Mesendoderm (in vitro differentiated cells): Measurements from ENCODE around the gene RNF141.

Experiments
- DNase-seq: peaks from one replicate; pipeline ENCODE4 v3.0.0; 2013
- H2AK5ac ChIP-seq: 2 replicates; pipeline ENCODE4 v1.6.1; 2013; ENCODE audit warnings: low read length, inconsistent platforms
- H2BK120ac ChIP-seq: 2 replicates; pipeline ENCODE4 v1.6.1; 2013; ENCODE audit warnings: low read depth, mild to moderate bottlenecking, low read length, moderate library complexity, mixed read lengths
- H2BK15ac ChIP-seq: replicated peaks from 2 replicates; pipeline ENCODE4 v1.6.1; 2013; ENCODE audit warnings: low read depth, mild to moderate bottlenecking, moderate library complexity
- H2BK5ac ChIP-seq: 2 replicates; pipeline ENCODE4 v1.6.1; 2013; ENCODE audit warnings: low read length, inconsistent platforms
- H3K18ac ChIP-seq: 2 replicates; pipeline ENCODE4 v1.6.1; 2013; ENCODE audit warnings: mild to moderate bottlenecking, low read length, mixed read lengths
- H3K23ac ChIP-seq: one replicate; pipeline ENCODE4 v1.6.1; 2013; ENCODE audit warnings: low read length
- H3K27ac ChIP-seq: 2 replicates; pipeline ENCODE4 v1.5.1; 2013; ENCODE audit warnings: low read depth, mild to moderate bottlenecking, inconsistent platforms, low read length, moderate library complexity
- H3K27me3 ChIP-seq: 2 replicates; pipeline ENCODE4 v1.6.1; 2013; ENCODE audit warnings: low read length, control low read depth, mild to moderate bottlenecking, inconsistent platforms; ENCODE audit not compliant: insufficient read depth, poor library complexity
- H3K36me3 ChIP-seq: 2 replicates; pipeline ENCODE4 v1.6.1; 2013; ENCODE audit warnings: low read length, inconsistent platforms; ENCODE audit not compliant: control insufficient read depth, insufficient read depth
- H3K4ac ChIP-seq: one replicate; pipeline ENCODE4 v1.6.1; 2013; ENCODE audit warnings: low read depth, mild to moderate bottlenecking, low read length, moderate library complexity
- H3K4me1 ChIP-seq: 2 replicates; pipeline ENCODE4 v1.6.1; 2013; ENCODE audit warnings: low read depth, low read length, inconsistent platforms; ENCODE audit not compliant: control insufficient read depth
- H3K4me2 ChIP-seq: 2 replicates; pipeline ENCODE4 v1.6.1; 2013; ENCODE audit warnings: low read length
- H3K4me3 ChIP-seq: 2 replicates; pipeline ENCODE4 v1.5.1; 2013; ENCODE audit warnings: mild to moderate bottlenecking, low read length
- H3K56ac ChIP-seq: one replicate; pipeline ENCODE4 v1.6.1; 2013; ENCODE audit warnings: low read length
- H3K79me1 ChIP-seq: 2 replicates; pipeline ENCODE4 v1.6.1; 2013; ENCODE audit warnings: low read length, inconsistent platforms
- H3K79me2 ChIP-seq: 2 replicates; pipeline ENCODE4 v1.6.1; 2013; ENCODE audit warnings: mild to moderate bottlenecking, low read length; ENCODE audit not compliant: control insufficient read depth, insufficient read depth
- H3K9ac ChIP-seq: 2 replicates; pipeline ENCODE4 v1.6.1; 2013; ENCODE audit warnings: low read length, inconsistent platforms
- H4K5ac ChIP-seq: one replicate; pipeline ENCODE4 v1.6.1; 2013; ENCODE audit warnings: low read length
- H4K8ac ChIP-seq: one replicate; pipeline ENCODE4 v1.6.1; 2013; ENCODE audit warnings: low read depth, mild to moderate bottlenecking, control low read depth, low read length, moderate library complexity
- WGBS: extraction: QIAGEN DNeasy Blood & Tissue Kit; methylation state at CpG from one replicate; pipeline ENCODE4 v1.1.7; 2013; ENCODE audit warnings: low lambda C conversion rate, missing lambda C conversion rate; ENCODE audit not compliant: insufficient coverage; ENCODE audit errors: extremely low coverage; 5-methylcytosine and 5-hydroxymethylcytosine counted together

RNF141 gene

DNA sequence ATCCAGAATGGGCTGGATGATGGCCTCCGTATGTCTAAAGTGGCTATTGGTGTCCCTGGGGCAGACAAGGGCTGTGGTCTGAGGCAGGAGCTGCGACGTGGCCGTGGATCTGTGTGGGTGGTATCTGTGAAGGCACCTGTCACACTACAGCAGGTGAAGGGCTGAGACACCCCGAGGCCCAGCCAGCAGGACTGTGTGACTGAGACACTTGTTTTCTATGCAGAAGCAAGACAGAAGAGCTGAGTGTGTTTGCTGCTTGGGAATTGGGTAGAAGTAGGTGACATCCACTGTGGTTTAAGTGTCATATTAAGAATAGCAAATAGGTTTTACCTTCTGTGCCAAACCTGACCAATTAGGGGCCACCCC, 51.0 kb downstream of the RNF141 start:
- H4K8ac ChIP-seq, result no peak overlapping the region
- H3K27me3 ChIP-seq, result no peaks in the 10 kb centered on the region
- no peak overlapping the region for H3K18ac ChIP-seq
- H3K4me3 ChIP-seq, result no peak overlapping the region
- no peak overlapping the region for H2BK5ac ChIP-seq
- no peak for DNase-seq
- H2BK120ac ChIP-seq, result no peak overlapping the region
- H3K36me3 ChIP-seq, result no peaks in the 10 kb centered on the region
- H3K79me2 ChIP-seq, result no peaks in the 10 kb centered on the region
- no peak overlapping the region for H3K23ac ChIP-seq
- no peaks in the 10 kb centered on the region for H3K79me1 ChIP-seq
- H3K56ac ChIP-seq, result no peak overlapping the region
- H3K4me2 ChIP-seq, result no peak overlapping the region
- H2BK15ac ChIP-seq, result no peak overlapping the region
- H3K27ac ChIP-seq, result no peak overlapping the region
- H4K5ac ChIP-seq, result no peak overlapping the region
- H2AK5ac ChIP-seq, result no peak overlapping the region
- no peaks in the 10 kb centered on the region for H3K4me1 ChIP-seq
- WGBS, result no CpG with 5 or more reads among the region's 5 CpGs
- H3K9ac ChIP-seq, result no peak overlapping the region
- no peak overlapping the region for H3K4ac ChIP-seq

GRCh38 chr11:10488934-10489691, 51.9 kb downstream of the RNF141 start:
- no peak overlapping the region for H2BK15ac ChIP-seq
- no peaks in the 10 kb centered on the region for H3K36me3 ChIP-seq
- H2AK5ac ChIP-seq, result no peak overlapping the region
- no peak overlapping the region for H3K56ac ChIP-seq
- H3K4me3 ChIP-seq, result no peak overlapping the region
- H3K4ac ChIP-seq, result no peak overlapping the region
- H3K9ac ChIP-seq, result no peak overlapping the region
- no peaks in the 10 kb centered on the region for H3K79me2 ChIP-seq
- no peak for DNase-seq
- no peak overlapping the region for H3K4me2 ChIP-seq
- no peak overlapping the region for H4K8ac ChIP-seq
- H2BK5ac ChIP-seq, result no peak overlapping the region
- H4K5ac ChIP-seq, result no peak overlapping the region
- H2BK120ac ChIP-seq, result no peak overlapping the region
- no peaks in the 10 kb centered on the region for H3K27me3 ChIP-seq
- no peak overlapping the region for H3K18ac ChIP-seq
- no peaks in the 10 kb centered on the region for H3K4me1 ChIP-seq
- no peak overlapping the region for H3K23ac ChIP-seq
- H3K79me1 ChIP-seq, result no peaks in the 10 kb centered on the region
- no peak overlapping the region for H3K27ac ChIP-seq
- WGBS, result no CpG with 5 or more reads among the region's 11 CpGs

- Histone ChIP-seq H3K4ac (no peak overlapping the region), H2AK5ac (no peak overlapping the region), H2BK120ac (no peak overlapping the region), H4K5ac (no peak overlapping the region), H3K4me2 (no peak overlapping the region), H3K56ac (no peak overlapping the region), H3K4me1 (no peaks in the 10 kb centered on the region), H3K79me2 (no peaks in the 10 kb centered on the region), H2BK5ac (no peak overlapping the region), H2BK15ac (no peak overlapping the region), H3K9ac (no peak overlapping the region), H3K4me3 (no peak overlapping the region), H3K79me1 (no peaks in the 10 kb centered on the region), H3K27ac (no peak overlapping the region), H3K27me3 (no peaks in the 10 kb centered on the region), H3K36me3 (no peaks in the 10 kb centered on the region), H3K18ac (no peak overlapping the region), H4K8ac (no peak overlapping the region), H3K23ac (no peak overlapping the region)
- DNase-seq, result peak; percentile 52
- no CpG with 5 or more reads among the region's 13 CpGs for WGBS
These were observed 52.7 kb downstream of the RNF141 start for GRCh38 chr11:10488121-10488933.

DNA sequence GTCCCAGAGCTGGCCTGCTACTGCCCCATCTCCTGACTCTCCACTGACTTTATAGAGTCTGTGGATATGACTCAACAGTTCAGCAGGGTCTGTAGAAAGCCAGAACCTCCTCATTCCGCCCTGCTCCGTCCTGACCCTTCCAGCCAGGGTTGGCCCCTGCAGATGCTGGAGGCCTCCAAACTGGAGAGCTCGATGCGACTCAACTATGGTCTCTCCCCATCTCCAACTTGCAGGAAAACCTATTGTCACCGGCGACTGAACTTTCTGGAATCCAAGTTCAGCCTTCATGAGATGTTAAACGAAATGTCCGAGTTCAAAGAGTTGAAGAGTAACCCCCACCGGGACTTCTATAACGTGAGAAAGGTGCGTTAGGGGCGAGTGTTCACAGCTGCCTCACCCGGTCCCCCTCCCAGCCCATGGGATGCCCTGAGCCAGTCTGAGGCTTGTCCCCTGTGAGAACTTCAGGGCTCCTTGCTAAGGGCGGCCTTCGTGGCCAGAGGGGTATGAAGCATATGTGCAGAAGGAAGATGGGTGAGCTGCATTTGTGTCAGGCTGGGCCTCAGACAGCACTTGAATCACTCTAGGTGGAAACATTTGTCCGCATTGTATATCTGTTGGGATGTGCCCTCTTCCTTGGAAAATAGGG, 53.9 kb downstream of the RNF141 start:
- no CpG with 5 or more reads among the region's 16 CpGs for WGBS
- no peaks in the 10 kb centered on the region for H3K79me2 ChIP-seq
- no peak overlapping the region for H2BK15ac ChIP-seq

GRCh38 chr11:10486161-10486840, 54.7 kb downstream of the RNF141 start:
- Histone ChIP-seq H3K79me1 (no peaks in the 10 kb centered on the region), H2AK5ac (no peak overlapping the region), H3K23ac (no peak overlapping the region), H3K27ac (no peak overlapping the region), H3K79me2 (no peaks in the 10 kb centered on the region), H3K36me3 (no peaks in the 10 kb centered on the region), H3K18ac (no peak overlapping the region), H3K9ac (no peak overlapping the region), H3K4me2 (no peak overlapping the region), H3K4me1 (no peaks in the 10 kb centered on the region), H3K4me3 (no peak overlapping the region), H2BK5ac (no peak overlapping the region), H3K27me3 (no peaks in the 10 kb centered on the region), H2BK15ac (no peak overlapping the region), H3K4ac (no peak overlapping the region), H3K56ac (no peak overlapping the region), H4K8ac (no peak overlapping the region), H2BK120ac (no peak overlapping the region), H4K5ac (no peak overlapping the region)
- no CpG with 5 or more reads among the region's 10 CpGs for WGBS
- DNase-seq, result no peak

More for the DNA sequence above, 53.9 kb downstream of the RNF141 start:
- Histone ChIP-seq H4K8ac (no peak overlapping the region), H3K27me3 (no peaks in the 10 kb centered on the region), H3K23ac (no peak overlapping the region), H3K79me1 (no peaks in the 10 kb centered on the region), H2AK5ac (no peak overlapping the region), H3K4ac (no peak overlapping the region), H2BK5ac (no peak overlapping the region), H3K18ac (no peak overlapping the region), H3K27ac (no peak overlapping the region), H3K4me2 (no peak overlapping the region), H3K36me3 (no peaks in the 10 kb centered on the region), H3K9ac (no peak overlapping the region), H2BK120ac (no peak overlapping the region), H4K5ac (no peak overlapping the region), H3K4me1 (no peaks in the 10 kb centered on the region), H3K4me3 (no peak overlapping the region), H3K56ac (no peak overlapping the region)
- DNase-seq, result no peak
